ENCODE measurements around the gene BCO1.

The BCO1 gene

GRCh38 chr16:81280393-81280792 lies 41.9 kb downstream of the BCO1 start:
- Histone ChIP-seq H3K9ac (no peak overlapping the region), H3K27me3 (no peaks in the 10 kb centered on the region)
- TF ChIP-seq Cebpa-rat (IDR thresholded peaks at IDR 0.05) = no peak

DNA sequence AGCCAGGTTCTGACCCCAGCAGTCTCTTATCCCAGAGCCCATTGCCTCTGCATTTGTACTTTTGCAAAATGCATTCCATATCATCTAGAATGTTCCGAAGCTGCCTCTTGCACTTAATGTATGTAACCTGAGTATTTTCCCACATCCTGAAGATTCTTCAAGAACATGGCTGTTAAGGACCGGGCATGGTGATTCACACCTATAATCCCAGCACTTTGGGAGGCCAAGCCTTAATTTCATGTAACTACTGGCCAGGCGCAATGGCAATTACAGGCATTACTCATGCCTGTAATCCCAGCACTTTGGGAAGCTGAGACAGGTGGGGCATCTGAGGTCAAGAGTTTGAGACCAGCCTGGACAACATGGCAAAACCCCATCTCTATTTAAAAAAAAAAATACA lies 44.6 kb downstream of the BCO1 start:
- H3K9me3 ChIP-seq (replicated peaks in 1 of 11) = no peaks in the 10 kb centered on the region
- H3K9ac ChIP-seq = no peak overlapping the region
- H3K27me3 ChIP-seq = no peaks in the 10 kb centered on the region
- no peak overlapping the region for H3K27ac ChIP-seq
- peaks cover 0 to 18% (median 0%) of the 10 kb centered on the region in 10 experiments; a peak in 8 of 20 replicates for H3K4me1 ChIP-seq
- no peak overlapping the region for H3K4me3 ChIP-seq
- no peaks in the 10 kb centered on the region for H4K20me1 ChIP-seq
- H3K4me2 ChIP-seq = no peak overlapping the region
- no peaks in the 10 kb centered on the region for H3K36me3 ChIP-seq
- TF ChIP-seq Cebpa-rat (IDR thresholded peaks at IDR 0.05) = no peak

More at GRCh38 chr16:81280393-81280792, 41.9 kb downstream of the BCO1 start:
- peaks cover 0 to 18% (median 0%) of the 10 kb centered on the region in 10 experiments; a peak in 8 of 20 replicates for H3K4me1 ChIP-seq
- no peak overlapping the region for H3K27ac ChIP-seq
- H3K4me3 ChIP-seq = no peak overlapping the region
- no peaks in the 10 kb centered on the region for H4K20me1 ChIP-seq
- H3K4me2 ChIP-seq = peak overlapping the region in 2 of 11 experiments; percentile 7 to 16; a peak in 1 of 22 replicates
- no peaks in the 10 kb centered on the region for H3K9me3 ChIP-seq (replicated peaks in 1 of 11)
- H3K36me3 ChIP-seq = no peaks in the 10 kb centered on the region

DNA sequence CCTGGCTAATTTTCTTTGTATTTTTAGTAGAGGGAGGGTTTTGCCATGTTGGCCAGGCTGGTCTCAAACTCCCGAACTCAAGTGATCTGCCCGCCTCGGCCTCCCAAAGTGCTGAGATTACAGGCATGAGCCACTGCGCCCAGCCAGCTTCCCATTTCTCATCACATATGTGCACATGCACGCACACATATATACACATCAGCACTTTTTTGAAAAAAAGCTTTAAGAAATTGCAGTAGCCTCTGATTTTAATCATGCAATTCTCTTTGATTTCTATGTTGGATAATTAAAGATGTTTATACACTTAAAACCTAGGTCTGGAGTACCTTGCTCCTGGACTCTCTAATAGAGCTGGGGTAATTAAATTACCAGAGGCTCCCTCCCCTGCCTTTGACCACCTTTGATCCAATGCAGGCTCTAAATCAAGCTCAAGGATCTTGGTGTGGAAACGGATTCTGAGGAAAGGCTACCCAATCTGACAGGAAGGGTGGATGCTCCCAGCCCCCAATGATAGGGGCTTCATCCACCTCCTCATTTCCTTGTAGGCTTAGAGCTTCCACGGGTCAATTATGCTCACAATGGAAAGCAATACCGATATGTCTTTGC lies 46.6 kb downstream of the BCO1 start:
- H3K9me3 ChIP-seq (replicated peaks in 1 of 11) = no peaks in the 10 kb centered on the region
- H4K20me1 ChIP-seq = no peaks in the 10 kb centered on the region
- peaks cover 0 to 13% (median 0%) of the 10 kb centered on the region in 10 experiments; a peak in 6 of 20 replicates for H3K4me1 ChIP-seq
- TF ChIP-seq Cebpa-rat (IDR thresholded peaks at IDR 0.05) = no peak
- H3K9ac ChIP-seq = no peak overlapping the region
- no peak overlapping the region for H3K4me3 ChIP-seq
- H3K36me3 ChIP-seq = no peaks in the 10 kb centered on the region
- H3K4me2 ChIP-seq = no peak overlapping the region
- no peak overlapping the region for H3K27ac ChIP-seq
- no peaks in the 10 kb centered on the region for H3K27me3 ChIP-seq

DNA sequence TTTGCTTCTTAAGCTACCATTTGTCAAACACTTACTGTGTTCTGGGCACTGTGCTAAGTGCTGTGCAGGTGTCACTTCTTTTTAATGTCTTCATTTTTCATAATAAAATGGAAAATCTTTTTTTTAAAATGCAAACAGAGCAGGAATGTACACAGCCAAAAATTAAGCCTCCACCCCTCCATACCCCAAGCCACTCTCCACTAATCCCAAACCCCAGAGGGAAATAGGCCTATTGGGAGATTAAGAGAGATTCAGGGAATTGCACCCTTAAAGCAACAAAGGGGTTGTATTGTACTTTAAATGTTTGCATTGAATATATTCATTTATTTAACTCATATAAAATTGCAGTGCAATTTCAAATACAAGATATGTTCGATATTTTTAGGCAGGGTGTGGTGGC lies 47.7 kb downstream of the BCO1 start:
- TF ChIP-seq Cebpa-rat (IDR thresholded peaks at IDR 0.05) = no peak
- Histone ChIP-seq H3K9ac (no peak overlapping the region), H3K27ac (no peak overlapping the region), H3K4me2 (no peak overlapping the region), H3K4me3 (no peak overlapping the region), H3K27me3 (no peaks in the 10 kb centered on the region), H3K4me1 (peaks cover 0 to 5% (median 0%) of the 10 kb centered on the region in 10 experiments; a peak in 2 of 20 replicates), H4K20me1 (no peaks in the 10 kb centered on the region), H3K9me3 (replicated peaks in 1 of 11) (no peaks in the 10 kb centered on the region), H3K36me3 (no peaks in the 10 kb centered on the region)

- H3K9ac ChIP-seq = no peak overlapping the region
- peaks cover 0 to 10% (median 8%) of the 10 kb centered on the region in 10 experiments; a peak in 10 of 20 replicates for H3K4me1 ChIP-seq
- H3K4me3 ChIP-seq = no peak overlapping the region
- TF ChIP-seq Cebpa-rat (IDR thresholded peaks at IDR 0.05) = no peak
- H3K9me3 ChIP-seq (replicated peaks in 1 of 11) = no peaks in the 10 kb centered on the region
- H3K4me2 ChIP-seq = no peak overlapping the region
- no peaks in the 10 kb centered on the region for H3K36me3 ChIP-seq
- no peak overlapping the region for H3K27ac ChIP-seq
- no peaks in the 10 kb centered on the region for H3K27me3 ChIP-seq
- no peaks in the 10 kb centered on the region for H4K20me1 ChIP-seq
These were observed 52.6 kb downstream of the BCO1 start for GRCh38 chr16:81291117-81291516.

GRCh38 chr16:81292936-81293335 lies 54.4 kb downstream of the BCO1 start:
- Histone ChIP-seq H3K27ac (no peak overlapping the region), H3K36me3 (no peaks in the 10 kb centered on the region), H3K27me3 (no peaks in the 10 kb centered on the region), H3K9ac (no peak overlapping the region), H3K4me1 (peaks cover 0 to 11% (median 8%) of the 10 kb centered on the region in 10 experiments; a peak in 10 of 20 replicates), H3K9me3 (replicated peaks in 1 of 11) (no peaks in the 10 kb centered on the region), H4K20me1 (no peaks in the 10 kb centered on the region), H3K4me2 (no peak overlapping the region), H3K4me3 (no peak overlapping the region)
- no peak for TF ChIP-seq Cebpa-rat (IDR thresholded peaks at IDR 0.05)

GRCh38 chr16:81293909-81294802 lies 55.7 kb downstream of the BCO1 start:
- no peaks in the 10 kb centered on the region for H3K36me3 ChIP-seq
- H3K4me3 ChIP-seq = no peak overlapping the region
- no peak overlapping the region for H3K9ac ChIP-seq
- TF ChIP-seq Cebpa-rat (IDR thresholded peaks at IDR 0.05) = peak in 1 of 11 experiments; percentile 22; a peak in 1 of 22 replicates
- no peaks in the 10 kb centered on the region for H3K27me3 ChIP-seq
- no peak overlapping the region for H3K27ac ChIP-seq
- peak overlapping the region in 9 of 11 experiments; percentile 1 to 41 (median 9); a peak in 10 of 22 replicates for H3K4me2 ChIP-seq
- H3K9me3 ChIP-seq (replicated peaks in 1 of 11) = no peaks in the 10 kb centered on the region
- H4K20me1 ChIP-seq = no peaks in the 10 kb centered on the region
- peaks cover 0 to 15% (median 8%) of the 10 kb centered on the region in 10 experiments; a peak in 10 of 20 replicates for H3K4me1 ChIP-seq

DNA sequence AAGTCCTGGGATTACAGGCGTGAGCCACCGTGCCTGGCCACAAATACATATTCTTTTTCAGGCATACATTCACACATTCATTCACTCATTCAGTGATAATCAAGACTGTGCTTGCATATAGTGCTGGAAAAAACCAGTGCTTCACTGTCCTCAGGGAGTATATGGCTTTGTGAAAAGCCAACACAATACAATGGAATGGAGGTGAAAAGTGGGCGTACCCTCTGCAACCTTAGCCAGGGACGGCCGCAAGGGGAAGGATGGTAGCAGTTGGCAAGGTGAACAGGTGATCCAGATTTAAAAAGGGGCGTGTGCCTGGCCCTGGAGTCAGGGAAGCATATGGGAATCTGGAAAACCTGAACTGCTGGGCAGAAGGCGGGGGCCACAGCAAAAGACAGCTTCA lies 58.1 kb downstream of the BCO1 start:
- Histone ChIP-seq H3K27me3 (no peaks in the 10 kb centered on the region), H3K27ac (no peak overlapping the region), H3K9me3 (replicated peaks in 1 of 11) (no peaks in the 10 kb centered on the region), H4K20me1 (no peaks in the 10 kb centered on the region), H3K4me2 (no peak overlapping the region), H3K4me3 (no peak overlapping the region), H3K36me3 (no peaks in the 10 kb centered on the region; a peak in 1 of 22 replicates), H3K9ac (no peak overlapping the region), H3K4me1 (peaks cover 0 to 15% (median 8%) of the 10 kb centered on the region in 10 experiments; a peak in 10 of 20 replicates)
- no peak for TF ChIP-seq Cebpa-rat (IDR thresholded peaks at IDR 0.05)

DNA sequence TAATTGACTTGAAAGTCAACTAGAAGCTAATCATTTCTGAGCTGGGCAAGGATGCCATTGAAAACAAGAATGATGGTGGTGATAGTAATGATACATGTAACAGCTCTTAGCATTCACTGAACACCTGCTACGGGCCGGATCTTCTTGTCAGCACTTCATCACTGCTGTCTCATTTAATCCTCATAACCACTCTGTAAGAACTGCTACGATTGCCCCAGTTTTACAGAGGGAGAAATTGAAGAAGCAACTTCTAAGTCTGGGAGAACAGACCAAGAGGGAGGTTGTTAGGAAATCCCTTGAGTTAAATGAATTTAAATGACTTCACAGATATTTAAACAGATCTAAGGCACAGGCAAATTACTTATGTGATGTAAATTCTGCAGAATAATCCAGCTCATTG lies 69.3 kb downstream of the BCO1 start:
- no peak for TF ChIP-seq Cebpa-rat (IDR thresholded peaks at IDR 0.05)

More for the DNA sequence above, 69.3 kb downstream of the BCO1 start:
- H4K20me1 ChIP-seq = peaks cover 0 to 10% (median 0%) of the 10 kb centered on the region in 11 experiments; a peak in 4 of 22 replicates
- H3K9me3 ChIP-seq (replicated peaks in 1 of 11) = no peaks in the 10 kb centered on the region
- H3K9ac ChIP-seq = no peak overlapping the region
- no peak overlapping the region for H3K27ac ChIP-seq
- no peaks in the 10 kb centered on the region for H3K27me3 ChIP-seq
- no peak overlapping the region for H3K4me2 ChIP-seq
- peaks cover 0 to 7% (median 0%) of the 10 kb centered on the region in 11 experiments; a peak in 3 of 22 replicates for H3K36me3 ChIP-seq
- no peak overlapping the region for H3K4me3 ChIP-seq
- H3K4me1 ChIP-seq = peaks cover 0 to 2% (median 1%) of the 10 kb centered on the region in 10 experiments; a peak in 7 of 20 replicates
